HepG2 (cell line): ENCODE results near the gene LRP1-AS. TPM values are rescaled to one million over a fixed set of nuclear protein-coding genes. Genes with fewer than 3 reads are reported as not detected.

Experiments used
- CC2D1A ChIP-seq: sonication (generic); formaldehyde crosslinking; IDR thresholded peaks from 2 replicates; pipeline ENCODE4 v1.8.1; 2023; ENCODE audit warnings: mild to moderate bottlenecking, missing genetic modification reagents
- CENPT ChIP-seq: sonication (generic); formaldehyde crosslinking; IDR thresholded peaks from 2 replicates; pipeline ENCODE4 v1.8.0; 2022; ENCODE audit warnings: low read depth, mild to moderate bottlenecking, moderate library complexity, missing genetic modification reagents
- DNMT3B ChIP-seq: conservative IDR thresholded peaks from 2 replicates; pipeline ENCODE4 v1.6.1; 2016; ENCODE audit warnings: missing biosample characterization, control low read depth
- FOXM1 ChIP-seq: sonication (generic); formaldehyde crosslinking; IDR thresholded peaks from 2 replicates; pipeline ENCODE4 v1.5.0; 2020; ENCODE audit warnings: missing genetic modification reagents
- HOXA5 ChIP-seq: sonication (generic); formaldehyde crosslinking; IDR thresholded peaks from 2 replicates; pipeline ENCODE4 v1.4.0; 2020; ENCODE audit warnings: missing genetic modification reagents
- PRPF4 ChIP-seq: fragments of 200-400 bp; formaldehyde crosslinking; IDR thresholded peaks from 2 replicates; pipeline ENCODE4 v1.6.1; 2016; ENCODE audit warnings: low read length, low read depth; ENCODE audit not compliant: poor library complexity, severe bottlenecking
- SMARCC2 ChIP-seq: fragments of 450-650 bp; IDR thresholded peaks from 2 replicates; pipeline ENCODE4 v1.6.1; 2017; ENCODE audit warnings: antibody characterized with exemption, mild to moderate bottlenecking
- ZBTB7A ChIP-seq: sonication (generic); formaldehyde crosslinking; IDR thresholded peaks from 2 replicates; pipeline ENCODE4 v1.8.0; 2022; ENCODE audit warnings: mild to moderate bottlenecking, missing genetic modification reagents
- ZNF124 ChIP-seq: sonication (generic); formaldehyde crosslinking; IDR thresholded peaks from 2 replicates; pipeline ENCODE4 v1.4.0; 2020; ENCODE audit warnings: missing genetic modification reagents
- ZNF570 ChIP-seq: sonication (generic); formaldehyde crosslinking; IDR thresholded peaks from 2 replicates; pipeline ENCODE4 v1.4.0; 2020; ENCODE audit warnings: mild to moderate bottlenecking, missing genetic modification reagents, borderline replicate concordance
- ZNF713 ChIP-seq: sonication (generic); formaldehyde crosslinking; IDR thresholded peaks from 2 replicates; pipeline ENCODE4 v1.4.0; 2020; ENCODE audit warnings: mild to moderate bottlenecking, missing genetic modification reagents
- ZNF777 ChIP-seq: sonication (generic); formaldehyde crosslinking; IDR thresholded peaks from 2 replicates; pipeline ENCODE4 v1.4.0; 2020; ENCODE audit warnings: missing genetic modification reagents
- polyA plus RNA-seq, 8 experiments: library from polyadenylated mRNA; depleted of rRNA in 3 of 8; stranded (reverse) in 7 of 8; unstranded in 1 of 8; fragments of >200 nt; fragmentation: Illumina TruSeq in 4 of 8; extraction: Trizol in 4 of 8; gene quantifications; 2 replicates each; pipeline versions ENCODE4 v1.2.1 to v1.2.3, GENCODE V29; 2011 to 2016; ENCODE audit warnings: low read depth in 4 of 8, missing spikeins in 1 of 8, mixed read lengths in 1 of 8; ENCODE audit not compliant: insufficient read depth in 1 of 8
- total RNA-seq, 5 experiments: library from RNA; depleted of rRNA; stranded (reverse); fragments of >200 nt; fragmentation: Illumina TruSeq; extraction: Trizol; gene quantifications; 2 replicates each; pipeline ENCODE4 v1.2.3, GENCODE V29; 2016; ENCODE audit warnings: low read depth in 1 of 5
- TF ChIP-seq, protein P1 (sequence below): sonication (generic); formaldehyde crosslinking; IDR thresholded peaks from 2 replicates; pipeline ENCODE4 v1.5.0; 2020; ENCODE audit warnings: mild to moderate bottlenecking, missing genetic modification reagents, borderline replicate concordance
- TF ChIP-seq, protein P2 (sequence below): sonication (generic); formaldehyde crosslinking; IDR thresholded peaks from 2 replicates; pipeline ENCODE4 v1.4.0; 2020; ENCODE audit warnings: missing genetic modification reagents
- TF ChIP-seq, protein P3 (sequence below): sonication (generic); formaldehyde crosslinking; IDR thresholded peaks from 2 replicates; pipeline ENCODE4 v1.4.0; 2020; ENCODE audit warnings: missing genetic modification reagents
- TF ChIP-seq, protein P4 (sequence below): sonication (generic); formaldehyde crosslinking; IDR thresholded peaks from 2 replicates; pipeline ENCODE4 v1.8.0; 2022; ENCODE audit warnings: missing genetic modification reagents, mild to moderate bottlenecking, borderline replicate concordance

LRP1-AS gene
- total and polyA plus RNA-seq, 2 of the 13 experiments (the other 11 are each of a cell fraction or from before 2014, with no cell fraction given) = 0.20 TPM; not detected in 1

DNA sequence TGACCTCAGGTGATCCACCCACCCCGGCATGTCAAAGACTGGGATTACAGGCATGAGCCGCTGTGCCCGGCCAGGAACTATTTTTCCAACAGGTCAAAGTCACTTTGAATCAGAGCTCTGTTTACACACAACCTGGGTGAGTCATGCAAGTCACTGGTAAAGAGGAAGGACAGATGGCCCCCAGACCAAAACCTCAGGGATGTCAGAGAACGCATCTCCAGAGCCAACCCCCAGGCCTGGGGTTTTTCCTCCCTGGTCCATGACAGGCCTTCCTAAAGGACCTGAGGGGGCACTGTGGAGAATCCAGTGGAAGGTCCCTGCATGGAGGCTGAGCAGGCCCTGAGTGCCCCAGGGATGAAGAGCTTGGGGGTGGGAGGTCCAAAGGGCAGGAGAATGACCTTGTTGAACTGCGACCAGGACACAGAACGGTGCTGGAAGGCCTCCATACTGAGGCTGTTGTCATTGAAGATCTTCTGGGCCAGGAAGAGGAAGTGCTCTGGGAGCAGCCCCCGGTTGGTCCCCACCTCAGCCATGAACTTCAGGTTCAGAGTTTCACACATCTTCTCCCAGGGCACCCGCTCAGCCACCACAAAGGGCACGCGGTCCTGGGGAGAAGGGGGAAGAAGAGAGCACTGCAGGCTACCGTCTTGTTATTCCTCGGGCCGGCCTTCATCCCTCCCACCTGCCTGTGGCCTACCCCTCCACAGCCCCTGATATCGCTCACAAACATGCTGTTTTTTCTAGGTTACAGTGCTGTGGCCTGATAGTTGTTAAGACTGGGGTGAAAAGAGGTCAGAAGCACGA is 45.3 kb downstream of the LRP1-AS start (continued):
- TF ChIP-seq, protein P1, sequence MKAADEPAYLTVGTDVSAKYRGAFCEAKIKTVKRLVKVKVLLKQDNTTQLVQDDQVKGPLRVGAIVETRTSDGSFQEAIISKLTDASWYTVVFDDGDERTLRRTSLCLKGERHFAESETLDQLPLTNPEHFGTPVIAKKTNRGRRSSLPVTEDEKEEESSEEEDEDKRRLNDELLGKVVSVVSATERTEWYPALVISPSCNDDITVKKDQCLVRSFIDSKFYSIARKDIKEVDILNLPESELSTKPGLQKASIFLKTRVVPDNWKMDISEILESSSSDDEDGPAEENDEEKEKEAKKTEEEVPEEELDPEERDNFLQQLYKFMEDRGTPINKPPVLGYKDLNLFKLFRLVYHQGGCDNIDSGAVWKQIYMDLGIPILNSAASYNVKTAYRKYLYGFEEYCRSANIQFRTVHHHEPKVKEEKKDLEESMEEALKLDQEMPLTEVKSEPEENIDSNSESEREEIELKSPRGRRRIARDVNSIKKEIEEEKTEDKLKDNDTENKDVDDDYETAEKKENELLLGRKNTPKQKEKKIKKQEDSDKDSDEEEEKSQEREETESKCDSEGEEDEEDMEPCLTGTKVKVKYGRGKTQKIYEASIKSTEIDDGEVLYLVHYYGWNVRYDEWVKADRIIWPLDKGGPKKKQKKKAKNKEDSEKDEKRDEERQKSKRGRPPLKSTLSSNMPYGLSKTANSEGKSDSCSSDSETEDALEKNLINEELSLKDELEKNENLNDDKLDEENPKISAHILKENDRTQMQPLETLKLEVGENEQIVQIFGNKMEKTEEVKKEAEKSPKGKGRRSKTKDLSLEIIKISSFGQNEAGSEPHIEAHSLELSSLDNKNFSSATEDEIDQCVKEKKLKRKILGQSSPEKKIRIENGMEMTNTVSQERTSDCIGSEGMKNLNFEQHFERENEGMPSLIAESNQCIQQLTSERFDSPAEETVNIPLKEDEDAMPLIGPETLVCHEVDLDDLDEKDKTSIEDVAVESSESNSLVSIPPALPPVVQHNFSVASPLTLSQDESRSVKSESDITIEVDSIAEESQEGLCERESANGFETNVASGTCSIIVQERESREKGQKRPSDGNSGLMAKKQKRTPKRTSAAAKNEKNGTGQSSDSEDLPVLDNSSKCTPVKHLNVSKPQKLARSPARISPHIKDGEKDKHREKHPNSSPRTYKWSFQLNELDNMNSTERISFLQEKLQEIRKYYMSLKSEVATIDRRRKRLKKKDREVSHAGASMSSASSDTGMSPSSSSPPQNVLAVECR (CRISPR knock-in tag) = peak; percentile 85; the same call in 1 of the 2 replicates
- no peak for TF ChIP-seq HOXA5 (CRISPR knock-in tag)
- TF ChIP-seq ZNF124 (CRISPR knock-in tag) = no peak
- TF ChIP-seq SMARCC2 = peak; percentile 33; the same call in 1 of the 2 replicates
- TF ChIP-seq CENPT (CRISPR knock-in tag) = no peak
- no peak for TF ChIP-seq FOXM1 (CRISPR knock-in tag)
- TF ChIP-seq PRPF4 = no peak
- TF ChIP-seq ZNF777 (CRISPR knock-in tag) = no peak
- TF ChIP-seq ZNF713 (CRISPR knock-in tag) = no peak
- TF ChIP-seq DNMT3B (CRISPR knock-in tag) = 0 out of 2 replicates have a peak, but pooled peaks have one; percentile 26
- TF ChIP-seq ZNF570 (CRISPR knock-in tag) = no peak
- TF ChIP-seq, protein P2, sequence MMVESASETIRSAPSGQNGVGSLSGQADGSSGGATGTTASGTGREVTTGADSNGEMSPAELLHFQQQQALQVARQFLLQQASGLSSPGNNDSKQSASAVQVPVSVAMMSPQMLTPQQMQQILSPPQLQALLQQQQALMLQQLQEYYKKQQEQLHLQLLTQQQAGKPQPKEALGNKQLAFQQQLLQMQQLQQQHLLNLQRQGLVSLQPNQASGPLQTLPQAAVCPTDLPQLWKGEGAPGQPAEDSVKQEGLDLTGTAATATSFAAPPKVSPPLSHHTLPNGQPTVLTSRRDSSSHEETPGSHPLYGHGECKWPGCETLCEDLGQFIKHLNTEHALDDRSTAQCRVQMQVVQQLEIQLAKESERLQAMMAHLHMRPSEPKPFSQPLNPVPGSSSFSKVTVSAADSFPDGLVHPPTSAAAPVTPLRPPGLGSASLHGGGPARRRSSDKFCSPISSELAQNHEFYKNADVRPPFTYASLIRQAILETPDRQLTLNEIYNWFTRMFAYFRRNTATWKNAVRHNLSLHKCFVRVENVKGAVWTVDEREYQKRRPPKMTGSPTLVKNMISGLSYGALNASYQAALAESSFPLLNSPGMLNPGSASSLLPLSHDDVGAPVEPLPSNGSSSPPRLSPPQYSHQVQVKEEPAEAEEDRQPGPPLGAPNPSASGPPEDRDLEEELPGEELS (CRISPR knock-in tag) = peak; percentile 68
- TF ChIP-seq, protein P3, sequence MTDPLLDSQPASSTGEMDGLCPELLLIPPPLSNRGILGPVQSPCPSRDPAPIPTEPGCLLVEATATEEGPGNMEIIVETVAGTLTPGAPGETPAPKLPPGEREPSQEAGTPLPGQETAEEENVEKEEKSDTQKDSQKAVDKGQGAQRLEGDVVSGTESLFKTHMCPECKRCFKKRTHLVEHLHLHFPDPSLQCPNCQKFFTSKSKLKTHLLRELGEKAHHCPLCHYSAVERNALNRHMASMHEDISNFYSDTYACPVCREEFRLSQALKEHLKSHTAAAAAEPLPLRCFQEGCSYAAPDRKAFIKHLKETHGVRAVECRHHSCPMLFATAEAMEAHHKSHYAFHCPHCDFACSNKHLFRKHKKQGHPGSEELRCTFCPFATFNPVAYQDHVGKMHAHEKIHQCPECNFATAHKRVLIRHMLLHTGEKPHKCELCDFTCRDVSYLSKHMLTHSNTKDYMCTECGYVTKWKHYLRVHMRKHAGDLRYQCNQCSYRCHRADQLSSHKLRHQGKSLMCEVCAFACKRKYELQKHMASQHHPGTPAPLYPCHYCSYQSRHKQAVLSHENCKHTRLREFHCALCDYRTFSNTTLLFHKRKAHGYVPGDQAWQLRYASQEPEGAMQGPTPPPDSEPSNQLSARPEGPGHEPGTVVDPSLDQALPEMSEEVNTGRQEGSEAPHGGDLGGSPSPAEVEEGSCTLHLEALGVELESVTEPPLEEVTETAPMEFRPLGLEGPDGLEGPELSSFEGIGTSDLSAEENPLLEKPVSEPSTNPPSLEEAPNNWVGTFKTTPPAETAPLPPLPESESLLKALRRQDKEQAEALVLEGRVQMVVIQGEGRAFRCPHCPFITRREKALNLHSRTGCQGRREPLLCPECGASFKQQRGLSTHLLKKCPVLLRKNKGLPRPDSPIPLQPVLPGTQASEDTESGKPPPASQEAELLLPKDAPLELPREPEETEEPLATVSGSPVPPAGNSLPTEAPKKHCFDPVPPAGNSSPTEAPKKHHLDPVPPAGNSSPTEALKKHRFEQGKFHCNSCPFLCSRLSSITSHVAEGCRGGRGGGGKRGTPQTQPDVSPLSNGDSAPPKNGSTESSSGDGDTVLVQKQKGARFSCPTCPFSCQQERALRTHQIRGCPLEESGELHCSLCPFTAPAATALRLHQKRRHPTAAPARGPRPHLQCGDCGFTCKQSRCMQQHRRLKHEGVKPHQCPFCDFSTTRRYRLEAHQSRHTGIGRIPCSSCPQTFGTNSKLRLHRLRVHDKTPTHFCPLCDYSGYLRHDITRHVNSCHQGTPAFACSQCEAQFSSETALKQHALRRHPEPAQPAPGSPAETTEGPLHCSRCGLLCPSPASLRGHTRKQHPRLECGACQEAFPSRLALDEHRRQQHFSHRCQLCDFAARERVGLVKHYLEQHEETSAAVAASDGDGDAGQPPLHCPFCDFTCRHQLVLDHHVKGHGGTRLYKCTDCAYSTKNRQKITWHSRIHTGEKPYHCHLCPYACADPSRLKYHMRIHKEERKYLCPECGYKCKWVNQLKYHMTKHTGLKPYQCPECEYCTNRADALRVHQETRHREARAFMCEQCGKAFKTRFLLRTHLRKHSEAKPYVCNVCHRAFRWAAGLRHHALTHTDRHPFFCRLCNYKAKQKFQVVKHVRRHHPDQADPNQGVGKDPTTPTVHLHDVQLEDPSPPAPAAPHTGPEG (CRISPR knock-in tag) = no peak
- TF ChIP-seq, protein P4, sequence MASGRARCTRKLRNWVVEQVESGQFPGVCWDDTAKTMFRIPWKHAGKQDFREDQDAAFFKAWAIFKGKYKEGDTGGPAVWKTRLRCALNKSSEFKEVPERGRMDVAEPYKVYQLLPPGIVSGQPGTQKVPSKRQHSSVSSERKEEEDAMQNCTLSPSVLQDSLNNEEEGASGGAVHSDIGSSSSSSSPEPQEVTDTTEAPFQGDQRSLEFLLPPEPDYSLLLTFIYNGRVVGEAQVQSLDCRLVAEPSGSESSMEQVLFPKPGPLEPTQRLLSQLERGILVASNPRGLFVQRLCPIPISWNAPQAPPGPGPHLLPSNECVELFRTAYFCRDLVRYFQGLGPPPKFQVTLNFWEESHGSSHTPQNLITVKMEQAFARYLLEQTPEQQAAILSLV = 0 out of 2 replicates have a peak, but pooled peaks have one; percentile 22
- TF ChIP-seq ZBTB7A (CRISPR knock-in tag) = 0 out of 2 replicates have a peak, but pooled peaks have one; percentile 50
- TF ChIP-seq CC2D1A (CRISPR knock-in tag) = no peak
